Measurements from ENCODE around the gene KCNMA1.

DNA sequence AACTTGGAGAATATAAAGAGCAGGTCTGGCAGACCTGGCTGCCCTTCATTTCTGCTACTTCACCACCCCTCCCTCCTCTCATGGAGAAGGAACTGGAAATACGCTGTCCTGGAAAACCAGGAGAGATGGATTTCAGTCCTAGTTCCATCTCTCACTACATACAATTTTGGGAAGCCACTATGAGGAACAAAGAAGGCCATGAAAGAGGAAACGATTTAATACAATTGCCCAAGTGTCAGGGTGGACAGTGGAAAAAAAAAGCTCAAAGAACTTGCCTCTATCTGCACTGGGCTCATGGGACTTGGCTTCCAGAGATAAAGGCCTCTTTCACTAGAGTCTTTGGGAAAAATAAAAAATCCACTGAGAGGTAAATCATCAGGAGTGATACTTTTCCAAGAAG lies 561.7 kb downstream of the KCNMA1 start:
- TF ChIP-seq CTCF (IDR thresholded peaks at IDR 0.05; ENCODE audit: insufficient read depth, low read length, poor library complexity, severe bottlenecking) (no peak), EZH2phosphoT487 (conservative IDR thresholded peaks at IDR 0.05; ENCODE audit: low read length) (no peak)

Measured in SU-DHL-6 (cell line).